Measurements from ENCODE around the gene STON2. TPM values are rescaled to one million over a fixed set of nuclear protein-coding genes. Genes with fewer than 3 reads are reported as not detected.

STON2 gene
- total RNA-seq, 4 donors from 2014 or later: 69.8 to 202 (median 97.0) TPM

GRCh38 chr14:81220830-81221578, 179.1 kb downstream of the STON2 start, which contains the start of gene GTF2A1:
TSS of gene GTF2A1 (minus strand) at chr14:81220959. CDS start at chr14:81220518, 441 bp downstream.
- 0 to 1% methylated on average over 18 to 40 of the region's 84 CpGs for WGBS, 2 donors
- intact Hi-C loops (cut with DNase I): no loop called here
- peak within 1 kb of the TSS; percentile 96 to 100 (median 100) for H3K27ac ChIP-seq

GRCh38 chr14:81220580-81220829, 179.6 kb downstream of the STON2 start:
- WGBS, 2 donors: 0 to 1% methylated on average over 13 of the region's 13 CpGs
- Histone ChIP-seq H3K9me3 (no peaks in the 10 kb centered on the region), H3K4me1 (peaks cover 19 to 29% of the 10 kb centered on the region in 2 donors), H3K4me3 (replicated peaks in 1 of 3) (peak overlapping the region; percentile 18 to 61 (median 43)), H3K36me3 (peaks cover 5% of the 10 kb centered on the region in 2 donors), H3K27ac (peak overlapping the region; percentile 81 to 99 (median 96)), H3K27me3 (no peaks in the 10 kb centered on the region)
- intact Hi-C loops (cut with DNase I): no loop called here
- DNase-seq: no peak
- no peak for TF ChIP-seq POLR2A (IDR thresholded peaks at IDR 0.05)
- TF ChIP-seq CTCF (IDR thresholded peaks at IDR 0.05): no peak

More at GRCh38 chr14:81220830-81221578, 179.1 kb downstream of the STON2 start, which contains the start of gene GTF2A1:
- TF ChIP-seq POLR2A (IDR thresholded peaks at IDR 0.05) (peak; percentile 98), CTCF (IDR thresholded peaks at IDR 0.05) (no peak)
- no peaks in the 10 kb centered on the region for H3K9me3 ChIP-seq
- no peaks in the 10 kb centered on the region for H3K27me3 ChIP-seq
- peak within 1 kb of the TSS; percentile 55 to 92 (median 61) for H3K4me3 ChIP-seq (replicated peaks in 1 of 3)
- H3K36me3 ChIP-seq: peaks cover under 1% of the 10 kb centered on the region in 2 donors
- DNase-seq: peak; percentile 95
- peaks cover 19 to 29% of the 10 kb centered on the region in 2 donors for H3K4me1 ChIP-seq

- no peak for TF ChIP-seq POLR2A (IDR thresholded peaks at IDR 0.05)
- TF ChIP-seq CTCF (IDR thresholded peaks at IDR 0.05): no peak
- H3K9me3 ChIP-seq: no peaks in the 10 kb centered on the region
- H3K27ac ChIP-seq: peak overlapping the region; percentile 96 to 100 (median 100)
- H3K4me1 ChIP-seq: peaks cover 19 to 33% of the 10 kb centered on the region in 2 donors
- WGBS, 2 donors: 0 to 1% methylated on average over 22 to 25 of the region's 84 CpGs
- peak overlapping the region; percentile 55 to 92 (median 61) for H3K4me3 ChIP-seq (replicated peaks in 1 of 3)
- peaks cover 5 to 8% of the 10 kb centered on the region in 2 donors for H3K36me3 ChIP-seq
- DNase-seq: peak; percentile 52 to 55
- no peaks in the 10 kb centered on the region for H3K27me3 ChIP-seq
- intact Hi-C loops (cut with DNase I): no loop called here
These were observed 180.2 kb downstream of the STON2 start for GRCh38 chr14:81219759-81220579.

GRCh38 chr14:81219210-81219758, 180.8 kb downstream of the STON2 start:
- Histone ChIP-seq H3K4me3 (replicated peaks in 1 of 3) (peak overlapping the region; percentile 55 to 92 (median 61)), H3K9me3 (no peaks in the 10 kb centered on the region), H3K27ac (peak overlapping the region; percentile 96 to 100 (median 100)), H3K36me3 (peaks cover 5 to 12% of the 10 kb centered on the region in 2 donors), H3K27me3 (no peaks in the 10 kb centered on the region), H3K4me1 (peaks cover 19 to 35% of the 10 kb centered on the region in 2 donors)
- TF ChIP-seq CTCF (IDR thresholded peaks at IDR 0.05) (peak in 1 of 6 experiments; percentile 15), POLR2A (IDR thresholded peaks at IDR 0.05) (peak; percentile 100)
- 0% methylated on average over 29 of the region's 29 CpGs for WGBS, 2 donors
- DNase-seq: peak; percentile 94 to 96
- intact Hi-C loops (cut with DNase I): no loop called here
